ENCODE results near the gene CST6. TPM values are rescaled to one million over a fixed set of nuclear protein-coding genes. Genes with fewer than 3 reads are reported as not detected.

CST6 gene
- total and polyA plus RNA-seq, 2 of the 4 experiments (the other 2 are of a cell fraction) = 0.54 to 3.0 TPM

DNA sequence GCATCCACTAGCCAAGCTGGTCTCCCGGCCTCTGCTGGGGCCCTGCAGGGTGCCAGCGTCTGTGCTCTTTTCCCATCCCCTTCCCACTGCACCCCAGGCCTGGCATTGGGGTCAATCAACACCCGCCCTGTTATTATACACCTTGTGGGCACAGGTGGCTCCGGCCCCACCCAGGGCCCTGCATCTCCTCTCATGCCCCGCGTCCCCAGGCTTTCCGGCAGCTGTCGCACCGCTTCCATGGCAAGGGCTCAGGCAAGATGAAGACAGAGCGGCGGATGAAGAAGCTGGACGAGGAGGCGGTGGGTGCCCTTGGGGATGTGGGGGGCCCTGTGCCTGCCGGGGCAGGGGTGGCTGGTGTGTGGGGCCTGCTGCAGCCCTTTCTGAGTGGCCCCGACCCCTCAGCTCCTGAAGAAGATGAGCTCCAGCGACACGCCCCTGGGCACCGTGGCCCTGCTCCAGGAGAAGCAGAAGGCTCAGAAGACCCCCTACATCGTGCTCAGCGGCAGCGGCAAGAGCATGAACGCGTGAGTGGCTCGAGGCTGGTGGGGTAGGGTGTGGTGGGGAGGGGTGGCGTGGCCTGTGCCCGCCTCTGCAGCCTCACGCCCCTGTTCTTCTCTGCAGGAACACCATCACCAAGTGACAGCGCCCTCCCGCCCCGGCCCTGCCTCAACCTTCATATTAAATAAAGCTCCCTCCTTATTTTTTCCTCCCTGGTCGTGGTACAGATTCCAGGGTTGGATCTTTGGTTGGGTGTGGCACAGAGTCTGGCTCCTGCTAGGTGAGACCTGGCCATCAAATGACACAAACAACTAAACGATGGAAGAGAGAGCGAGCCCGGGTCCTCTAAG lies 33.2 kb upstream of the CST6 start:
- Histone ChIP-seq H2AFZ (replicated peaks; ENCODE audit: low read length, poor library complexity) (no peak overlapping the region), H2BK15ac (ENCODE audit: low read depth, low read length) (no peak overlapping the region), H3K79me1 (ENCODE audit: low read depth in 1 of 2, low read length in 2 of 2) (peaks cover 0 to 8% of the 10 kb centered on the region in 2 experiments; a peak in 1 of 4 replicates), H3K4me1 (ENCODE audit: control insufficient read depth, insufficient read depth, low read length) (no peaks in the 10 kb centered on the region), H4K8ac (ENCODE audit: low read depth in 2 of 2, low read length in 2 of 2) (no peak overlapping the region), H3K27ac (ENCODE audit: insufficient read depth, low read length) (no peak overlapping the region), H3K4me3 (ENCODE audit: insufficient read depth, low read depth, low read length) (no peak overlapping the region), H3K9ac (ENCODE audit: low read depth, low read length) (no peak overlapping the region), H3K23ac (ENCODE audit: low read depth, low read length) (no peak overlapping the region), H3K4me2 (ENCODE audit: low read depth, low read length) (no peak overlapping the region), H3K9me3 (ENCODE audit: control insufficient read depth, insufficient read depth, low read length) (no peaks in the 10 kb centered on the region), H4K91ac (ENCODE audit: insufficient read depth, low read depth, low read length) (no peak overlapping the region), H2BK120ac (ENCODE audit: low read depth, low read length) (no peak overlapping the region), H3K14ac (replicated peaks; ENCODE audit: low read depth, low read length) (no peak overlapping the region), H2AK9ac (replicated peaks; ENCODE audit: low read depth, low read length, poor library complexity) (no peak overlapping the region), H3K27me3 (ENCODE audit: control insufficient read depth, insufficient read depth, low read length) (no peaks in the 10 kb centered on the region), H3K18ac (ENCODE audit: low read depth, low read length) (no peak overlapping the region), H2BK20ac (ENCODE audit: low read depth, low read length) (no peak overlapping the region), H2BK5ac (ENCODE audit: low read depth, low read length, poor library complexity, severe bottlenecking) (no peak overlapping the region), H4K20me1 (ENCODE audit: insufficient read depth, low read length) (no peaks in the 10 kb centered on the region), H4K5ac (ENCODE audit: low read depth, low read length) (no peak overlapping the region), H3K36me3 (ENCODE audit: control insufficient read depth, insufficient read depth, low read length) (peaks cover 41% of the 10 kb centered on the region), H3K56ac (ENCODE audit: extremely low read depth, insufficient read depth, low read length) (no peak overlapping the region), H3K9me1 (ENCODE audit: insufficient read depth, low read length) (no peaks in the 10 kb centered on the region), H3K4ac (ENCODE audit: low read depth, low read length) (no peak overlapping the region), H2AK5ac (ENCODE audit: low read depth, low read length) (no peak overlapping the region)
- no TSS peak for BruUV-seq (replicated peaks)
- DNase-seq = no peak
- intact Hi-C loops (cut with micrococcal nuclease) (no loop called here), dilution Hi-C loops (cut with HindIII; ENCODE audit: low sequenced_read_pairs, unreplicated experiment) (no loop called here), in situ Hi-C loops (cut with MboI; ENCODE audit: low sequenced_read_pairs) (no loop called here)
- POLR2A ChIA-PET (ENCODE audit: unreplicated experiment) = no interaction called here
- no peak for ATAC-seq (ENCODE audit: low read depth)
- CTCF ChIA-PET = no interaction called here
- 100% methylated on average over 4 of the region's 34 CpGs; no CpG with 5 or more reads in 1 of the 2 experiments for WGBS, 2 experiments (ENCODE audit: extremely low coverage in 2 of 2, insufficient read length in 1 of 2)
- TF ChIP-seq POLR2A (IDR thresholded peaks at IDR 0.05; ENCODE audit: low read depth, low read length) (no peak), FOS (IDR thresholded peaks at IDR 0.05; ENCODE audit: low read depth, low read length) (no peak), SMC3 (IDR thresholded peaks at IDR 0.05; ENCODE audit: low read depth, low read length) (no peak), RCOR1 (IDR thresholded peaks at IDR 0.05; ENCODE audit: insufficient replicate concordance, low read length) (no peak), MAZ (IDR thresholded peaks at IDR 0.05; ENCODE audit: borderline replicate concordance, low read depth, low read length) (no peak), NFE2L2 (IDR thresholded peaks at IDR 0.05; ENCODE audit: low read depth, low read length) (no peak), CEBPB (IDR thresholded peaks at IDR 0.05; ENCODE audit: low read depth, low read length) (no peak), RAD21 (IDR thresholded peaks at IDR 0.05; ENCODE audit: low read length) (no peak), CHD1 (IDR thresholded peaks at IDR 0.05; ENCODE audit: low read depth, low read length) (no peak), BHLHE40 (IDR thresholded peaks at IDR 0.05; ENCODE audit: low read depth, low read length) (no peak), RFX5 (IDR thresholded peaks at IDR 0.05; ENCODE audit: low read depth, low read length) (no peak), MXI1 (IDR thresholded peaks at IDR 0.05; ENCODE audit: borderline replicate concordance, low read depth, low read length) (no peak), MAFK (IDR thresholded peaks at IDR 0.05; ENCODE audit: low read depth, low read length) (no peak)
- TF ChIP-seq, protein P1, sequence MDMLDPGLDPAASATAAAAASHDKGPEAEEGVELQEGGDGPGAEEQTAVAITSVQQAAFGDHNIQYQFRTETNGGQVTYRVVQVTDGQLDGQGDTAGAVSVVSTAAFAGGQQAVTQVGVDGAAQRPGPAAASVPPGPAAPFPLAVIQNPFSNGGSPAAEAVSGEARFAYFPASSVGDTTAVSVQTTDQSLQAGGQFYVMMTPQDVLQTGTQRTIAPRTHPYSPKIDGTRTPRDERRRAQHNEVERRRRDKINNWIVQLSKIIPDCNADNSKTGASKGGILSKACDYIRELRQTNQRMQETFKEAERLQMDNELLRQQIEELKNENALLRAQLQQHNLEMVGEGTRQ (IDR thresholded peaks at IDR 0.05; ENCODE audit: low read depth, low read length) = no peak
- TF ChIP-seq, protein P2, sequence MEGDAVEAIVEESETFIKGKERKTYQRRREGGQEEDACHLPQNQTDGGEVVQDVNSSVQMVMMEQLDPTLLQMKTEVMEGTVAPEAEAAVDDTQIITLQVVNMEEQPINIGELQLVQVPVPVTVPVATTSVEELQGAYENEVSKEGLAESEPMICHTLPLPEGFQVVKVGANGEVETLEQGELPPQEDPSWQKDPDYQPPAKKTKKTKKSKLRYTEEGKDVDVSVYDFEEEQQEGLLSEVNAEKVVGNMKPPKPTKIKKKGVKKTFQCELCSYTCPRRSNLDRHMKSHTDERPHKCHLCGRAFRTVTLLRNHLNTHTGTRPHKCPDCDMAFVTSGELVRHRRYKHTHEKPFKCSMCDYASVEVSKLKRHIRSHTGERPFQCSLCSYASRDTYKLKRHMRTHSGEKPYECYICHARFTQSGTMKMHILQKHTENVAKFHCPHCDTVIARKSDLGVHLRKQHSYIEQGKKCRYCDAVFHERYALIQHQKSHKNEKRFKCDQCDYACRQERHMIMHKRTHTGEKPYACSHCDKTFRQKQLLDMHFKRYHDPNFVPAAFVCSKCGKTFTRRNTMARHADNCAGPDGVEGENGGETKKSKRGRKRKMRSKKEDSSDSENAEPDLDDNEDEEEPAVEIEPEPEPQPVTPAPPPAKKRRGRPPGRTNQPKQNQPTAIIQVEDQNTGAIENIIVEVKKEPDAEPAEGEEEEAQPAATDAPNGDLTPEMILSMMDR (conservative IDR thresholded peaks at IDR 0.05; ENCODE audit: low read depth, low read length) = no peak

Measured in IMR-90 (cell line).